Erythroblast (primary cell): ENCODE data around the gene COL12A1.

Experiments used
- GATA1 ChIP-seq: IDR thresholded peaks from 2 replicates; pipeline ENCODE4 v1.6.1; 2011; ENCODE audit warnings: low read depth, mild to moderate bottlenecking, control low read depth, low read length, moderate library complexity
- POLR2A ChIP-seq: IDR thresholded peaks from 2 replicates; pipeline ENCODE4 v1.6.1; 2011; ENCODE audit warnings: mild to moderate bottlenecking, low read length

DNA sequence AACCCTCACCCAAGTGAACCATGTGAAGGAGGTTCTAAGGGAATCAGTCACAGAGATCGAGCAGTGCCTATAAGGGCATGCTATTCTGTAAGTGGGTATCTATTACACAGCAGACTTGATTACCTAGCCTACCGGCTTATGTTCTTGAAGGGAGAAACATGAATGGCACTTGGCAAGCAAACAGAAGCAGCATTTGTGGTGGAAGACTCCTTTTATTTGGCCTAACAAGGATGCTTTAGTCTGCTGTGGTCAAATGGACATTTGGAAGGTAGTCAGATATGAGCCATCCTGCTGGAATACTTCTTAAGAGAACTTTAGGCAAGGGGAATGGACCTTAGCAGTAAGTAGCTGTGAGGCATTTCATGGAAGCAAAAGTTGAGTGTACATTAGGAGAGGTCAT lies 126.3 kb downstream of the COL12A1 start:
- no peak for TF ChIP-seq POLR2A
- TF ChIP-seq GATA1, result no peak
